Tibial nerve (tissue), 4 donors: ENCODE results near the gene TREML2. TPM values are rescaled to one million over a fixed set of nuclear protein-coding genes. Genes with fewer than 3 reads are reported as not detected.

Source experiments
- DNase-seq, 2 donors: peaks; one replicate each; pipeline ENCODE4 v3.0.0-alpha.2; 2019; ENCODE audit warnings: low spot score in 2 of 2
- H3K27ac ChIP-seq, 4 donors: fragments of 200-600 bp; sonication (generic) in 3 of 4; one replicate each; pipeline ENCODE4 v1.5.1; 2017 to 2019; ENCODE audit warnings: mild to moderate bottlenecking in 1 of 4
- H3K27me3 ChIP-seq, 2 donors: fragments of 200-600 bp; sonication (generic) in 1 of 2; one replicate each; pipeline versions ENCODE4 v1.5.1 to v1.6.0; 2017 to 2019
- H3K36me3 ChIP-seq, 3 donors: fragments of 200-600 bp; sonication (generic); one replicate each; pipeline ENCODE4 v1.5.1; 2018 to 2019
- H3K4me1 ChIP-seq, 4 donors: fragments of 200-600 bp; sonication (generic) in 3 of 4; one replicate each; pipeline ENCODE4 v1.5.1; 2017 to 2019
- H3K4me3 ChIP-seq, 4 donors: fragments of 200-600 bp; sonication (generic) in 3 of 4; one replicate each; pipeline ENCODE4 v1.5.1; 2017 to 2019; ENCODE audit warnings: mild to moderate bottlenecking in 1 of 4, moderate library complexity in 1 of 4
- H3K9me3 ChIP-seq, 4 donors: fragments of 200-600 bp; sonication (generic) in 3 of 4; one replicate each; pipeline ENCODE4 v1.5.1; 2017 to 2019
- CTCF ChIP-seq, 5 experiments: fragments of 200-600 bp in 3 of 5; fragments of 450-650 bp in 2 of 5; sonication (generic) in 3 of 5; IDR thresholded peaks; one replicate each; pipeline ENCODE4 v1.5.1; 2016 to 2019; ENCODE audit warnings: antibody characterized with exemption in 5 of 5, mild to moderate bottlenecking in 3 of 5, moderate library complexity in 2 of 5
- EP300 ChIP-seq, 2 donors: sonication (generic); formaldehyde crosslinking; IDR thresholded peaks; one replicate each; pipeline ENCODE4 v1.6.1; 2017; ENCODE audit warnings: antibody characterized with exemption in 2 of 2, mild to moderate bottlenecking in 1 of 2
- POLR2A ChIP-seq, 2 donors: fragments of 450-650 bp; IDR thresholded peaks; one replicate each; pipeline ENCODE4 v1.6.1; 2017; ENCODE audit warnings: antibody characterized with exemption in 2 of 2, mild to moderate bottlenecking in 2 of 2, moderate library complexity in 2 of 2
- WGBS, 2 donors: methylation state at CpG; one replicate each; pipeline ENCODE4 v1.1.5; 2018; 5-methylcytosine and 5-hydroxymethylcytosine counted together
- total RNA-seq, 4 donors: library from RNA; depleted of rRNA; stranded (reverse); fragments of >200 nt; gene quantifications; one replicate each; pipeline ENCODE4 v1.1.0, GENCODE V29; 2016

TREML2 gene
- total RNA-seq, 4 donors from 2014 or later = not detected

GRCh38 chr6:41159415-41160082, 41.4 kb downstream of the TREML2 start:
- TF ChIP-seq EP300 (IDR thresholded peaks at IDR 0.05) (no peak), CTCF (IDR thresholded peaks at IDR 0.05) (no peak), POLR2A (IDR thresholded peaks at IDR 0.05) (no peak)
- Histone ChIP-seq H3K9me3 (no peaks in the 10 kb centered on the region), H3K27me3 (peaks cover 0 to 5% of the 10 kb centered on the region in 2 donors), H3K27ac (no peak overlapping the region), H3K36me3 (no peaks in the 10 kb centered on the region), H3K4me1 (no peaks in the 10 kb centered on the region), H3K4me3 (no peak overlapping the region)
- 65 to 78% methylated on average over 10 to 11 of the region's 12 CpGs for WGBS, 2 donors
- no peak for DNase-seq

GRCh38 chr6:41157323-41157722, 43.6 kb downstream of the TREML2 start:
- Histone ChIP-seq H3K27ac (no peak overlapping the region), H3K4me1 (no peaks in the 10 kb centered on the region), H3K36me3 (no peaks in the 10 kb centered on the region), H3K9me3 (no peaks in the 10 kb centered on the region), H3K27me3 (peaks cover 0 to 5% of the 10 kb centered on the region in 2 donors), H3K4me3 (no peak overlapping the region)
- 76 to 90% methylated on average over 5 of the region's 5 CpGs for WGBS, 2 donors
- no peak for DNase-seq
- TF ChIP-seq CTCF (IDR thresholded peaks at IDR 0.05) = no peak
- TF ChIP-seq POLR2A (IDR thresholded peaks at IDR 0.05) = no peak
- TF ChIP-seq EP300 (IDR thresholded peaks at IDR 0.05) = no peak

DNA sequence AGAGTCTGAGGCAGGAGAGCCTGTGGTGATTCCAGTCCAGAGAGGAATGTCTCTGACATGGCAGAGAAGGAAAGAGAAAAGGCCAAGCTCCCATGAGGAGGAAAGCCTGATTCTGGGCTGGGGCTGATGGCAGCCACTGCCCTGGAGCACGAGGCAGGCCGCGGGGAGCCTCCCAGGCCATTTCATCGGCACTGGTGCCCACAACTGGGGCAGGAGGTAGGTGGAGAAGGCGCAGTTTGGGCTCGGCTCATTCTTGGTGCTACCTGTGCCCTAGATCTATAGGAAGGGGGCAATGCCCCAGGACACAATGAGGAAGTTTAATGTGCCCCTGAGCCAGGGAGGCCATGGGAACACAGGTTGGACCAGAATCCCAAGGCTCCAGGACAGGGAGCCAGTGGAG, 44.2 kb downstream of the TREML2 start:
- TF ChIP-seq CTCF (IDR thresholded peaks at IDR 0.05) = no peak
- no peak for TF ChIP-seq EP300 (IDR thresholded peaks at IDR 0.05)
- no peak for TF ChIP-seq POLR2A (IDR thresholded peaks at IDR 0.05)
- Histone ChIP-seq H3K27me3 (peaks cover 0 to 5% of the 10 kb centered on the region in 2 donors), H3K4me1 (no peaks in the 10 kb centered on the region), H3K27ac (no peak overlapping the region), H3K36me3 (peaks cover 0 to 3% (median 0%) of the 10 kb centered on the region in 3 donors), H3K4me3 (no peak overlapping the region), H3K9me3 (no peaks in the 10 kb centered on the region)
- DNase-seq = no peak
- 92 to 93% methylated on average over 6 of the region's 6 CpGs for WGBS, 2 donors

DNA sequence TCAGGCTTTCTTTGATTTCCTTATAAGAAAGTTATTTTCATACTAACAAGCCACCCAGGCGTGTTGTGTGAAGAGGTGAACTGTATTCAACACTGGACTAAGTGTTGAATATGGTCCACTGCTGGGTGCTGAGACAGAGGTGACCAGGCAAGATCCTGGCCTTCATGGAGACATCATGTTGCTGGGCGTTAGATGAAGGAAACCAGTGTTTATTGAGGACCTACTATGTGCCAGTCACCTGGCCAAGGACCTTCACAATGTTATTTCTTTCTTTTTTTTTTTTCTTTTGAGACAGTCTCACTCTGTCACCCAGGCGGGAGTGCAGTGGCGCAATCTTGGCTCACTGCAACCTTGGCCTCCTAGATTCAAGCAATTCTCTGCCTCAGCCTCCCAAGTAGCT, 44.9 kb downstream of the TREML2 start:
- TF ChIP-seq CTCF (IDR thresholded peaks at IDR 0.05) (no peak), POLR2A (IDR thresholded peaks at IDR 0.05) (no peak)
- WGBS, 2 donors = 94 to 95% methylated on average over 4 of the region's 4 CpGs
- peaks cover 0 to 8% (median 0%) of the 10 kb centered on the region in 3 donors for H3K36me3 ChIP-seq
- H3K4me1 ChIP-seq = no peaks in the 10 kb centered on the region
- H3K27ac ChIP-seq = no peak overlapping the region
- H3K4me3 ChIP-seq = no peak overlapping the region
- no peak for DNase-seq
- no peaks in the 10 kb centered on the region for H3K9me3 ChIP-seq
- peaks cover 0 to 2% of the 10 kb centered on the region in 2 donors for H3K27me3 ChIP-seq

DNA sequence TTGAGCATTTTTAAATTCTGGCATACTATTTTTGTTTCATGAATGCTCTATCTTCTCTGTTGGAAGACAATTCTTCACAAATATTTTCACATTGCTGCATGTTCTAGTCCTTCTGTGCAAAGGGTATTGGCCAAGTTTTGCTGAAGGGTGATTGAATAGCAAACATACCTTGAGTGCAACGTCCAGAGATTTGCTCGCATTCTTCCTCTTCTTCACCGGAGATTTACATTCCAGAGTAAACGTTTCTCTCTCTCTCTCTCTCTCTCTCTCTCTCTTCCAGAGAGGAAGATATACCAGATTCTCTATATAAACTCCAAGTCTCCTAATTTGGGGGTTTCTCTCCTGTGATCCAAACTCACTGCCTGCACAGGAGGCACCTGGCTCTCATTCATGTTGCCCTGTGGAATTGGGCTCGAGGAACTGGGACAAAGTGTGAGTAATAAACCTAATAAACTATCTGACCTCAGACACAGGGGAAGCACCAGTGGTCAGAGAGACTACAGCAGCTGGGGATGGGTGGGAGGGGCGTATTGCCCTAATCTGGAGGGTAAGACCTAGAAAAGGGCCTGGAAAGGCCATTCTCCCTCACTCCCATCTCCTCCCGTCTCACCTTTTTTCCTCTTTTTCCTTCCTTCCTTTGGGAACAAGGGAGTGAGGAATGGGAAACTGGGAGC, 45.7 kb downstream of the TREML2 start:
- Histone ChIP-seq H3K4me1 (no peaks in the 10 kb centered on the region), H3K36me3 (peaks cover 0 to 15% (median 0%) of the 10 kb centered on the region in 3 donors), H3K9me3 (no peaks in the 10 kb centered on the region), H3K27me3 (no peaks in the 10 kb centered on the region), H3K4me3 (no peak overlapping the region), H3K27ac (no peak overlapping the region)
- TF ChIP-seq CTCF (IDR thresholded peaks at IDR 0.05) = no peak
- TF ChIP-seq POLR2A (IDR thresholded peaks at IDR 0.05) = no peak
- TF ChIP-seq EP300 (IDR thresholded peaks at IDR 0.05) = no peak
- 35 to 42% methylated on average over 7 of the region's 7 CpGs for WGBS, 2 donors
- no peak for DNase-seq
